NCI-H2081 treated with DMSO at 0.1 percent for 48 hours (cell line): ENCODE data around the gene GLYR1.

Experiments
- DNase-seq: peaks from one replicate; lab custom pipeline; 2025; lab: John Stamatoyannopoulos, UW

The GLYR1 gene

DNA sequence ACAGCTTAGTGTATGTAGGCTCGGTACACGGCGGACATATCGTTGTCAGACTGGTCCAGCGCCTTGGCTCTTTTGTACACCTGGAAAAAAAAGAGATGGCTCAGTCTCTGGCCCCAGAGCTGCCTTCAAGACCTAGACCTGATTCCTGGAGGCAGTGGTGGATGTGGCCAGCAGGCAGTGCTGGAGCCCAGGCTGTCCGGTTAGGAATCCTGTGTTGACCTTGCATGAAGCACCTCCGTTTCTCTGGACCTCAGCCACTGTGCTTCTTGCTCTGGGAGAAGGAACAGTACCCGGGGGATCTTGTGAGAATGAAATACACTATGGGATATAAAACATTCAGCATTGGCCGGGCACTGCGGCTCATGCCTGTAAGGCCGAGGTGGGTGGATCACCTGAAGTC is 41.9 kb downstream of the GLYR1 start:
- DNase-seq: no peak

DNA sequence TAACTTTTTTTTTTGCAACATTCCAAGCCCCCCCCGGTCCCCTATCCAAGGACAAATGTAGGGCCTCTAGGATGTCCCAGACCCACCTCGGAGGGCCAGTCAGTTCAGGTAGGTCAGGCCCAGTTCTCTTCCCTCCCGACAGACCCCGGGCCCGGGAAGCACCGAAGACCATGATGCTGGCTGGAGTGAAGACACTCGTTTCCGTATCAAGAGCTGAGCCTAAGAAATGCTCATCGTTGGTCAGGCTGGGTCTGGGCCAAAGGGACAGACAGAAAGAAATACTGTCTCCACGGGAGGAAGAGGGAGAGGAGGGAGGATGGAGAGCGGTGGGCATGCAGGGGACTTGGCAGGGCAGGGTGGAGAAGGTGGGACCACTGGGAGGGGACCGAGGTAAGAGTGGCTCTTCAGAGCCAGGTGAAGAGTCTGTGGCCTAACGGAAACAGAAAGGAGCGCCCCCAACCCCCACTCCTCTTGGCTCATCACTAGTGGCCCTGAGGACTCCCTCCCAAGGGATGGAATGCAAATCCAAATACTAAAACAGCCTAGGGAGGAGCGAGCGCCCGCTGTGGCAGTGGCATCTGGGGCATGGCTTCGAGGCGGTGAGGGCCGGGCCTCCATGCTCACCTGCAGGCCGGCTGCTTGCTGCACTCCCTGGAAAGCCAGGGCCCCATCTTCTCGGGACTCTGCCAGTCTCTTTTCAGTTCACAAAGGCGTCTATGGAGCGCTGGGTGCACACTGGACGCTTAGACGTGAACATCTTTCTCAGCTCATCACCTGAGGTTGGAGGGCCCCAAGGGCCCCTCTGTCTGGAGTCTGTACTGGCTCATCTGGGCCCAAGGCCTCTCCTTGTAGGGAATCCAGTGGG is 43.0 kb downstream of the GLYR1 start:
- DNase-seq: no peak

DNA sequence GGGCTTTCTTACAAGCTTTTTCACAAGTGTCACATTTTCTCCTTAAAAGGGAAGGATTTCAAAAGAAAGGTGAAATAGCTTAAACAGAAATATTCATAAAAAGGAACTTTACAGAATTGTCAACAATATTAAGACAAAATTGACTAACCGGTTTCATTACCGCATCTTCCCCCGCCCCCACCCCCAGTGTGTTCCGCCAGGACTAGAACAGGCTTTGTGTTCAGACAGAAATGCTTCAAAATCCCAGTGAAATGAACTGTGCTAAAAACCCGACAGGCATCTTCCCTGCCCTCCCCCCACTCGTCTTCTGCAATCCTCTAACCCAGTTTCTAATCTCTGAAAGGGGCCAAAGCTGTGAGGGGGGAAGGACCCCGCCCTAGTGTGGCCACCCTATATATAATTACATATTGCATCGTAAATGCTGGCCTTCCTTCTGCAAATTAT is 43.7 kb downstream of the GLYR1 start:
- DNase-seq: no peak

DNA sequence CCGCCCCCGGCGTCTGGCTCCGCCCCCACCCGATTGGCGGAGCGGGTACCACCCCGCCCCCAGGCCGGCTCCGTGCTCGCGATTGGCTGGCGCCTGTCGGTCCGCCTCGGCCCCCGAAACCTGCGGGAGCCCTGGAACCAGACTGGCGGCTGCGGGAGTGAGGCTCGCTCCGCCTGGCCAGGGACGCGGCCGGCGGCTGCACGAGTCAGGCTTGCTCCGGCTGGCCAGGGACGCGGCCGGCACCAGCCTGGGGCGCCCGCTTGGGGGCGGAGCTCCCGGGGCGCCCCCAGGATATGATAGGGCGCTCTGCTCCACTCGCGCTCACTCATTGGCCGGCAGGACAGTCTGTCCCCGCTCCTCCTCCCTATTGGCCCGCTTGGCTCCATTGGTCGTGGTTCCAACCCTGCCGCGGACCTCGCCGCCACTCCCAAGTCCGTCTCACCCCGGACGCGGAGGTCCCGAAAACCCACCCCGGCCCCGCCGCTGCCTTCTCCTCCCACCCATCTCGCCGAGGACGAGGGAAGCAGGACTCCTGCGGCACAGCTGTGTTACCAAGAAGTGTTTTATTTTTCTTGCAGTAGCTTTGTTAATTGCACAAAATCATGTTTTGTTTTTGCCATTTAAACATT is 44.3 kb downstream of the GLYR1 start:
- DNase-seq: peak; percentile 70

DNA sequence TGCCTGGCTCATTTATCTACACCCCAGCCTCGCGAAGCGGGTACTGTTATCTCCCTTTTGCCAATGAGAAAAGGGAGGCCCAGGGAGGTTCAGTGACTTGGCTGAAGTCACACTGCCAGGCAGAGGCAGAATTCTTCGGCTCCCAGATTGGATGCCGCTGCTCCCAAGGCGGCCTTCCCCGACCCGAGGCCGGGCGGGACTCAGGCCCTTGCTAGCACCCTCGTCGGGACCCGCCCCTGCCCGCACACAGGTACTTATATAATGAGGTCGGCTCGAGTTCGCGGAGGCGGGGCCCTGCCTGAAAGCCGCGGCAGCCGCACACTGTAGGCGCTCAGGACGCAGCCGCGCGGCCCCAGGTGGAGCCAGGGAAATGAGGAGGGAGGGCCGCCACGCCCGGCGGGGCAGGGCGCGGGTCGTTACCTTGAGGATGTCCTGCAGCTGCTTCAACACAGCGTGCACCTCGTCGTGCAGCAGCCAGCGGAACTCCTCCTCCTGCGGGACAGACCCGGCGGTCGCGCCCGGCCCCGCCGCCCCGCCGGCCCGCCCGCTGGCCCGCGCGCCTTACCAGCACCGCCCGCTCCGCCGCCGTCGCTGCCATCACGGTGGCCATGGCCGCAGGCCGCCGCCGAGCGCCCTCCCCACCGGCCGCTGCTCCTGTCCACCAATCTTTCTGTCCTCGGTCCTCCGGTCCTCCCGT is 45.0 kb downstream of the GLYR1 start, which contains the start of gene ROGDI:
TSS of gene ROGDI (minus strand) at position 672 of the 697 bp plus-strand sequence. CDS start at position 610, 62 bp downstream.
- DNase-seq: peak; percentile 37

DNA sequence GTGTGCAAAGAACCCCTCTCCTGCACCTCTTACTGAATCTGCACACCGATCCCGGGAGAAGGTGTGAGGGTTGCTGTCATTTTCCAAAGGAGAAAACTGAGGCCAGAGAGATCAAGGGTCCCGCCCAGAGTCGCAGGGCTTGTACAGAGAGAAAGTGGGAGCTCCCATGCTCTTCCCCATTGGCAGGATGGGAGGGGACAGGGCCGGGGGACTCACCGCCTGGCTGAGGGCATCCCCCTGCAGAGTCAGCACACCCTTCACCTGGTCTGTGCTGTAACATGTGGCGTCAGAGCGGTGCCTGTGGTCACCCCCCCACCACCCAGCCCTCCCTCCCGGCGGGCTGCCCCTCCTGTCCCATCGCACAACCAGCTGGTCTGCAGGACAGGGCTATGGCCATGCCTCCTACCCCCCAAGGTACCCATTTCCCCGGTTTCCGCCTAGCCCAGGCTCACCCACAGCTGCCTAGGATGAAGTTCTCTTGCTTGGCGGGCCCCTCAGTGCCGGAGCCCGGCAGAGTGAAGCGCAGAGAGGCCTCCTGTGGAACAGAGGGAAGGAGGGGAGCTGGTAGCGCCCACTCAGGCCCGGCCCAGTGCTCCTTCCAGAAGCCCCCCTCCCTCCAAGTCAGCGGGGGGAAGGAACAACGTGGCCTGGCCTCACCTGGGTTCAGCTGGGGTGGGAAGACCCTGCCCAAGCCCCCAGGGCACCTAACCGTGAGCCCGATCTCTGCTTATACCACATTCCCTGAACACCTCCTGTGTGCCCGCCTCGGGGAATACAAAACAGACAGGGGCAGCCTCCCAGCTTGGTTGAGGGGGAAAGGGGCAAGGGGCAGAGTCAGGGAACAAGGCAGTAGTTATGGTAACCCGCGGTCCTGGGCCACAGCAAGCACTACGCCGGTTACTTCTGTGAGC is 45.8 kb downstream of the GLYR1 start:
- DNase-seq: no peak

DNA sequence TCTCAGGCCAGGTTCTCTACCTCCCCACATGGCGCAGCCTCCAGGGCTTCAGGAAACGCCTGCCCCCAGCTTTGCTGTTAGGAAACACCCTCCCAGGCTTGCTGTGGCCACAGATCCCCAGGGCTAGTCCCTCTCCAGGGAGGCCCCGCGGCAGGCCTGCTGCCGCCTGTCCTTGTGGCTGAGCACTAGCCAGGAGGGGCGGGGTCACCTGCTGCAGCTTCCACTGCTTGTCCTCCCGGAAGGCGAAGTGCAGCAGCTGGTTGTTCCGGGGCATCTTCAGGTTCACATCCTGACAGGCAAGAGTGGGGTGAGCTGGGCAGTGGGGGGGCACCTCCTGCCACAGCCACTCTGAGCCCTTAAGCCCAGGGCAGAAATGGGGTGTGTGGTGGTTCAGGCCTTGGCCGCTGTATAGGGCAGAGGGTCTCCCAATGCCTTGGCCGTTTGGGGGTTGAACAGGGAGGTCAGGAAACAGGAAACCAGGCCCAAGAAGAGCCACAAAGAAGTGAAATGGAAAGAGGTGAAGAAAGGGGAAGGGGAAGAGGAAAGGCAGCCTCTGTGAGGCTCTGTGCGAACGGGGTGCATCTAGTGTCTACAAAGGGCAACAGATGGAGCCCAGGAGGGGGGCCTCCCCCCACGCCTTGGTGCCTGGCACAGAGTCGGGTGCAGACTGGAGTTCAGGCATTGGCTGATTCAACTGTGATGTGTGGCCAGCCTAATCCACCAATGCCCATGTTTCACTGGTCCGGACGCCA is 46.6 kb downstream of the GLYR1 start:
- no peak for DNase-seq

DNA sequence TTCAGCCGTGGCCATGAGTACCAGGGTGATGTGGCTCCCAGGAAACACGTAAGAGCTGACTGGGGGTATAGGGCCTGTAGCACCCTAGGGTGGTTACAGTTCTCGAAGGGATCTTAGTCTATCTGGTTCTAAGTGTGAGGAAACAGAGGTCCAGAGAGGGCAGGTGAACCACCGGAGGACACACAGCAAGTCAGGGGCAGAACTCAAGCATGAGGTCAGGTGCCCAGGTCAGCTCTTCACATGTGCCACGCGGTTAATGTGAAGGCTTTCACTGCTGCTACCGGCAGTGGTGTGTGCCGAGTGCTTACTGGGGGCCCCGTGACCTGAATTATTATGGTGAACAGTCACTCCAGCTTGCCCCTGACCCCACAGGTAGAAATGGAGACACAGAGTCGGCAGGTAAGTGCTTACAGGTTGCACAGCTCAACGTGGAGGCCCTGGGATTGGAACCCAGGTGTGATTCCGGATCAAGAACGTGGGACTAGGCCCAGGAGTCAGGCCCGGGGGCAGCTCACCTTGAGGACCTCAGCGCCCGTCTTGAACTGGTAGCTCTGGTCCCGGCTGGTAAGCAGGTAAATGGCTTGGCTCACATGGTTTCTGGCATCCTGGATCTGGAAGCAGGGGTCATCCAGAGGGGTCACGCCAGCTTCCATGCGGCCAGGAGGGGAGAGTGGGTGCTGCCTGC is 47.8 kb downstream of the GLYR1 start:
- DNase-seq: no peak

DNA sequence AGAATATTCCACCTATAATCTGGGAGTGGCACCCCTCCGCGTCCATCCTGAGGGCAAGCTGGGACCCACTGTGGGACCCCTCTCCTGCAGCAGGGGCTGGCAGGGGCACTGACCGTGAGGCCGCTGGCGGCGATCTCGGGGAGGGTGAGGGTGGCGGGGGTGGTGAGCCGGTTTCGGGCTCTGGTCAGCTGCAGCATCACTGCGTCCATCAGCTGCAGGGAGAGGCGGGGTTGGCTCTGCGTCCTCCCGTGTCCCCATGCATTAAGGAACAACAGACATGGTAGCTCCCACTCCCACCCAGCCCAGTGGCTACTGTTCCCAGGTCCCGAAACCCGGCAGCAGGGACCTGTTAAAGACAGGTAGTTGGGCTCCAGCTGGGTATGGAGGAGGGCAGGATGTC is 48.6 kb downstream of the GLYR1 start:
- no peak for DNase-seq

DNA sequence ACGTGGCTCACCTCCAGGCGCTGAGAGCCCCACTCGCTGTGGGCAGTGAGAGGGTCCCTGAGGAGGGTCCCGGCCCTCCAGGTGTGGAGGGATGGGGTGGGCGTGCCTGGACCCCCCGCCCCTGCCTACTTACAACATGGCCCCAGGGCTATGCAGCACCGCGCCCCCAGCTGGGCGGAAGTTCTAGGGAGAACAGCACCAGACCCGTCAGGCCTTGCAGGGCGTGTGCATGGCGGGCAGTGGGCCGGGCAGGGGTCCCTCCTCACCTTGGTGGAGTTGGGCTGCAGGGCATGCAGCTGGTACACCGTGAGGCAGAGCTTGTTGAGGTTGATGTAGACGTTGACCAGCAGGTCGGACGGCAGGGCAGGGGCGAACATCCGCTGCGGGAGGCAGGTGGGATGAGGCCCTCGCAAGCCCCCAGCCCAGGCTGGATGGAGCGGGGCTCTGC is 49.3 kb downstream of the GLYR1 start:
- no peak for DNase-seq

DNA sequence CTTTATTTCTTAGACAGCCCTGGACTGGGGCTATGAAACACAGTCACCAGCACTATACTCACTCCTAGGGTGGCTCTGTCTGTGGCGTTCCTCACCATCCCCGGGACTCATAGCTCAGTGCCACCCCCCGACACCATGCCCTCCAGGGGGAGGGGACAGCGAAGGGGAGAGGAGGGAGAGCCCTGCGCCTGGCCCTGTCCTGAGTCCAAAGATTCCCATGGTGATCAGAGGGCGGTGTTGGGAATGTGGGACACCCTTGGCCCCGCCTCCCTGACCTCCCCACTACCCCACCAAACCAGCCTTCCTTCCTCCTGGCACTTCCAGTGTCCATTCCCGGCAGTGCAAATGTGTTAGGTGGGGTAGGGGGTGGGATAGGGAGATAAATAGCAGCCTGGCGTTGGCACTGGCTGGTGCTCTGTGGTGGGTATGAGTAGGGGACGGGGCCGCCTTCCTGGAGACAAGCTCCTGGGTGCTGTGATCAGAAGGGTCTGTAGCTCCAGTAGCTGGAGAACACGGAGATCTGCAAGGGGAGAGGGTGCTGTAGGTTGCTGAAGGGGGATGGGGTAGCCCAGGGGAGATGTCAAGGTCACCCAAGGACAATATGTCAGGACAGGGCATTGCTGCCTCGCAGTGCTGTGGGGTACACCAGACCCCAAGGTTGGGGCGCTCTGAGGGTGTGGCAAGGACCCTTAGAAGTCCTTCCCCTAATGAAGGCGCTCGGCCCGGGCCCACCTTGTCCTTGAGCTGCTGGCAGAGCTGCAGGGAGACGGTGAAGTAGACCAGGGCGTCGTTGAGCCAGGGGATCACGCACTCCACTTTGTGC is 49.9 kb downstream of the GLYR1 start:
- DNase-seq: no peak

DNA sequence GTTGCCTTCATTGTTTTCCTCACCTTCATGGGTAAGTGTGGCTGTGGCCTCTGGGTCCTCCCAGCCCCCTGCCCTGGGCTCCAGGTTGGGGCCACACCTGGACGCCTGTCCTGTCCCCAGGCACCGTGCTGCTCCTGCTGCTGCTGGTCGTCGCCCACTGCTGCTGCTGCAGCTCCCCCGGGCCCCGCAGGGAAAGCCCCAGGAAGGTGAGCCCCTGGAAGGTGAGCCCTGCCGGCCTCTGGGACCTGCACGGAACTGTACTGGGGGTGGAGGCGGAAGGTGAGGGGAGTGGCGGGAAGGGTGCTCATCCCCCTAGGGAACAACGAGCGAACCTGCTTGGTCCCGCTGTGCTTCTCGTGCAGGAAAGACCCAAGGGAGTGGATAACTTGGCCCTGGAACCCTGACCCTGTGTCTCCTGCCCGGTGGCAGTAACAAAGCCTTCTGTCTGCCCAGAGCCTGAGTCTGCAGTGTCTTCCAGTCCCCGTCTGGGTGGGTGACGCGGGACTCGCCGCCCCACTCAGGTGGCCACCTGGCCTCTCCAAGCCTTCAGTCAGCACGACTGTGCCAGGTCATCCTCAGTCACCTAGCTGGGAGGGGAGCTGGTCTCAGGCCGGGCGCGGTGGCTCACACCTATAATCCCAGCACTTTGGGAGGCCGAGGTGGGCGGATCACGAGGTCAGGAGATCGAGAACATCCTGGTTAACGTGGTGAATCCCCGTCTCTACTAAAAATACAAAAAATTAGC is 51.1 kb downstream of the GLYR1 start:
- DNase-seq: no peak

DNA sequence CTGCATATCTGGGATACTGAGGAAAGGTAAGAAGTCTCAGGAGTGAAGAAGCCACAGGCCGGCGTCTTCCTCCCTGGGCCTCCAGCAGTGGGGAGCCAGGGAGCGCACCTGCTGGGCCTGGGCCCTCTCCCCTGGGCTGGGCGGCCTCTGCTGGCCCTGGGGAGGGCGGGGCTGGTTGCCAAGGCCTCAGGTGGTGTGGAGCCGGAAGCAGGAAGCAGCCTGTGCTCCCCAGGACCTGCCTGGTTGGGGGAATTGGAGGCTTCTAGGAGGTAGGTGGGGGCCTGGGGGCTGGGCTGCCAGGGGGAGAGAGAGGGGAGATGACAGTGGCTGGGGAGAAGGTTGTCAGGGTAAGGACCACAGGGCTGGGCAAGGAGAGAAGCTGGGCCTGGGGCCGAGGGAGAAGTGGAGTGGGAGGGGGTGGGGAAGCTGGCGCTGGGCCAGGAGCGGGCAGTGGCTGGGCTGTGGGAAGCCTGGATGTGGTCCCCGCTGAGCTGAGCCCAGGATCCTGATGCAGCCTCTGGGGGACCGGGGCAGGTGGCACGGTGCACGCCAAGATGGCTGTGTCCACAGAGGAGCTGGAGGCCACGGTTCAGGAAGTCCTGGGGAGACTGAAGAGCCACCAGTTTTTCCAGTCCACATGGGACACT is 51.8 kb downstream of the GLYR1 start, which contains the start of gene SMIM22:
TSS of gene SMIM22 (plus strand) at position 189 of the 647 bp plus-strand sequence. CDS start at position 555, 366 bp downstream.
- no peak for DNase-seq

DNA sequence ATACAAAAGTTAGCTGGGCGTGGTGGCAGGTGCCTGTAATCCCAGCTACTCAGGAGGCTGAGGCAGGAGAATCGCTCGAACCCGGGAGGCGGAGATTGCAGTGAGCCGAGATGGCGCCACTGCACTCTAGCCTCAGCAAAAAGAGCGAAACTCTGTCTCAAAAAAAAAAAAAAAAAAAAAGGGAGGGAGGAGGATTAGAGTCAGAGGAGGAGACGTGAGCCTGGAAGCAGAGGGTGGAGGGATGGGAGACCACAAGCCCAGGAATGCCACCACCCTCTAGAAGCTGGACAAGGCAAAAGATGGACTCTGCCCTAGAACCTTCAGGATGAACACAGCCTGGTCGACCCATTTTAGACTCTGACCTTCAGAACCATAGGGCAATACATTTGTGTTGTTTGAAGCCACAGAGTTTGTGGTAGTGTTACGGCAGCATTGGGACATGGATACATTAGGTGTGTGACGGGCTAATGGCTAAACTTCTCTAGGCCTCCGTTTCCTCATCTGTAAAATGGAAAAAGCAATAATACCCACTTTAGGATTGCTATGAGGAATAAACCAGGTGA is 54.1 kb downstream of the GLYR1 start:
- DNase-seq: no peak

DNA sequence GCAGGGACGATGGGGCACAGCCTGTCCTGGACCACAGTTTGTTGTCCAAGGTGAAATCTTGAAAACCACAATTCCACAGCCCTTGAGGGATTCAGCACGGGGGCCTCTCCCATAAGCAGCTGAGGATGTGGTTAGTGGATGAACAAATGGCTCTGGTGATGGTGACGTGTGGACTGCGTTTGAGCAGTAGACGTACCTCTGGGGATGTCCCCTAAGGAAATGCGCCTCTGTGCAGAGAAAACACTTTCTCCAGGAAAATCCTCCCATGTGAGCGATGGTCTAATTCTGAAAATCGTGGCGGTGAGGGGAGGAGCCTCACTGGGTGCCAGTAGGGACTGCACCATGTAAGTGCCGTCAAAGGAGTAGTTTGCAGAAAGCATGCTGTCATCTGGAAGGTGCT is 56.2 kb downstream of the GLYR1 start:
- DNase-seq: no peak

DNA sequence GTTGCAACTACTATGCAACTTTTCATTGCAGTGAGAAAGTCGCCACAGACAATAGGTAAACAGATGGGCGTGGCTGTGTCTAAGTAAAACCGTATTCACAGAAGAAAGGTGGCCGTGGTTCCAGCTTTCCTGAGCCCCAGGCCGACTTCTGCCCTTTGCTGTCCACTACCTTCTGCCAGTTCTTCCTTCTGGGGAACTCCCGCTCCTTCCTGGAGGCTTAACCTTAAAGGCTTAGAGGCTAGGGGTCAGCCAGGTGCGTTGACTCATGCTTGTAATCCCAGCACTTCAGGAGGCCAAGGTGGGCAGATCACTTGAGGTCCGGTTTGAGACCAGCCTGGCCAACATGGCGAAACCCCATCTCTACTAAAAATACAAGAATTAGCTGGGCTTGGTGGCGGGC is 56.8 kb downstream of the GLYR1 start:
- no peak for DNase-seq

DNA sequence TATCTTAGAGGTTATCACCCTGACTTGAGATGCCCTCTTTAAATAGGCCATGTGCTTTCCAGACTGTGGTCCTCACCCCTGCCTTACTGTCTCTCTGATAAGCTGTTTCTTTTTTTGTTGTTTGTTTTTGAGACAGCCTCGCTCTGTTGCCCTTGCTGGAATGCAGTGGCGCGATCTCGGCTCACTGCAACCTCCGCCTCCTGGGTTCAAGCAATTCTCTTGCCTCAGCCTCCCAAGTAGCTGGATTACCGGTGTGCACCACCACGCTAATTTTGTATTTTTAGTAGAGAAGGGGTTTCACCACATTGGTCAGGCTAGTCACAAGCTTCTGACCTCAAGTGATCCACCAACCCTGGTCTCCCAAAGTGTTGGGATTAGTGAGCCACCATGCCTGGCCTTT is 58.2 kb downstream of the GLYR1 start:
- DNase-seq: no peak

DNA sequence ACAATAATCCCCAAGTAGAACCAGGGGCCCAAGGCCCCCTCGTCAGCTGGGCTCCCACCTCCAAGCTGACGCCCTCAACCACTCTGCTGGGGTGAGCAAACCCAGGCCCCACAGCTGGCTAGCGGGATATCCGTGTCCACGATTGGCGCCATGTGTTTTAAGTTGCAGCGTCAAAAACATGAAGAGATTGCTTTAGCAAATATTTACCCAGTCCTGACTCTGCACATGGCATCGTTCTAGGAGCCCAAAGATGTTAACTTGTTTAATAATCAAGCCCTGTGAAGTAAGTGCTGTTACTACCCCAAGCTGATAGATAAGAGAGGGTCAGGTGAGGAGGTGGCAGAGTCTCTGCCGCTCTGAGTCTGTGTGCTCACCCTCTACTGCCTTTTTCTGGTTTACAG is 58.6 kb downstream of the GLYR1 start:
- no peak for DNase-seq
